CD4-positive, alpha-beta T cell (primary cell): Measurements from ENCODE around the gene UCHL1. TPM values are rescaled to one million over a fixed set of nuclear protein-coding genes. Genes with fewer than 3 reads are reported as not detected.
"Not testable (repeated sequence)": the region's sequence is repeated elsewhere in the genome, so short reads cannot be mapped to it uniquely, and the experiment has no call there.

Source experiments
- ATAC-seq: fragments of 200-7000 bp; cut with Tn5 transposase; one replicate; pipeline ENCODE4 v1.10.0; 2022; ENCODE audit warnings: mild to moderate bottlenecking; ENCODE audit not compliant: poor library complexity
- CTCF ChIA-PET: fragments of 350-600 bp; sonication (Branson Sonifier 250); formaldehyde crosslinking; loops from one replicate; lab custom pipeline; 2021; ENCODE audit warnings: antibody characterized with exemption, inconsistent platforms; lab: Charles Lee
- POLR2A ChIA-PET: fragments of 350-600 bp; sonication (Branson Sonifier 250); formaldehyde crosslinking; loops from one replicate; lab custom pipeline; 2021; ENCODE audit warnings: antibody characterized with exemption, inconsistent platforms; lab: Charles Lee
- DNase-seq, 14 experiments: peaks; one replicate each; pipeline ENCODE4 v3.0.0-alpha.2; 2013 to 2020; ENCODE audit warnings: mixed read lengths in 2 of 14
- H3K27ac ChIP-seq, 2 donors: one replicate each; pipeline versions ENCODE4 v1.5.1 to v1.7.0; 2013; ENCODE audit warnings: low read length in 2 of 2, low read depth in 1 of 2, mild to moderate bottlenecking in 1 of 2
- H3K27me3 ChIP-seq, 2 experiments: 1 replicate in 1 of 2; 2 replicates in 1 of 2; pipeline versions ENCODE4 v1.6.1 to v1.7.0; 2013; ENCODE audit warnings: low read length in 2 of 2, control low read depth in 1 of 2, mild to moderate bottlenecking in 1 of 2, moderate library complexity in 1 of 2; ENCODE audit not compliant: insufficient read depth in 2 of 2, control insufficient read depth in 1 of 2
- H3K36me3 ChIP-seq: one replicate; pipeline ENCODE4 v1.6.1; 2013; ENCODE audit warnings: low read length, control low read depth; ENCODE audit not compliant: insufficient read depth
- H3K4me1 ChIP-seq: one replicate; pipeline ENCODE4 v1.6.1; 2013; ENCODE audit warnings: low read length, control low read depth; ENCODE audit not compliant: insufficient read depth
- H3K4me3 ChIP-seq: one replicate; pipeline ENCODE4 v1.5.1; 2013; ENCODE audit warnings: mild to moderate bottlenecking, low read length, moderate library complexity
- H3K9me3 ChIP-seq, 2 experiments: 1 replicate in 1 of 2; 2 replicates in 1 of 2; pipeline versions ENCODE4 v1.6.1 to v1.7.0; 2013; ENCODE audit warnings: low read length in 2 of 2, mild to moderate bottlenecking in 2 of 2, control low read depth in 1 of 2, moderate library complexity in 1 of 2; ENCODE audit not compliant: control insufficient read depth in 1 of 2, insufficient read depth in 1 of 2
- H3K27ac Mint-ChIP-seq: one replicate; pipeline ENCODE4 v1.8.0; 2020; ENCODE audit warnings: mixed read lengths
- H3K27me3 Mint-ChIP-seq: one replicate; pipeline ENCODE4 v1.8.0; 2021; ENCODE audit warnings: mixed read lengths
- H3K36me3 Mint-ChIP-seq: one replicate; pipeline ENCODE4 v1.8.0; 2021; ENCODE audit warnings: low read depth, mixed read lengths
- H3K4me1 Mint-ChIP-seq: one replicate; pipeline ENCODE4 v1.8.0; 2021; ENCODE audit warnings: low read depth, mixed read lengths
- H3K4me3 Mint-ChIP-seq: one replicate; pipeline ENCODE4 v1.8.0; 2020; ENCODE audit warnings: mild to moderate bottlenecking, mixed read lengths
- H3K9me3 Mint-ChIP-seq: one replicate; pipeline ENCODE4 v1.8.0; 2020; ENCODE audit warnings: mixed read lengths
- intact Hi-C, 2 experiments: fragments of 100-400 bp; cut with DNase I in 1 of 2; cut with micrococcal nuclease in 1 of 2; formaldehyde crosslinking; loops; one replicate each; pipeline versions ENCODE4 v1.15.1 to v1.9.0; 2023 to 2025; cut with DNase I, micrococcal nuclease
- total RNA-seq, 174 experiments: library from RNA in 2 of 174; stranded (reverse) in 2 of 174; gene quantifications; one replicate each; pipeline ENCODE4 v1.2.3 and lab custom pipeline; 2021 to 2026
- TF ChIP-seq, protein P1 (sequence below): fragments of 200-600 bp; IDR thresholded peaks from one replicate; pipeline ENCODE4 v1.8.0; 2022; ENCODE audit warnings: antibody characterized with exemption, mild to moderate bottlenecking

Gene UCHL1
- total RNA-seq, 2 experiments from 2014 or later, result not detected

DNA sequence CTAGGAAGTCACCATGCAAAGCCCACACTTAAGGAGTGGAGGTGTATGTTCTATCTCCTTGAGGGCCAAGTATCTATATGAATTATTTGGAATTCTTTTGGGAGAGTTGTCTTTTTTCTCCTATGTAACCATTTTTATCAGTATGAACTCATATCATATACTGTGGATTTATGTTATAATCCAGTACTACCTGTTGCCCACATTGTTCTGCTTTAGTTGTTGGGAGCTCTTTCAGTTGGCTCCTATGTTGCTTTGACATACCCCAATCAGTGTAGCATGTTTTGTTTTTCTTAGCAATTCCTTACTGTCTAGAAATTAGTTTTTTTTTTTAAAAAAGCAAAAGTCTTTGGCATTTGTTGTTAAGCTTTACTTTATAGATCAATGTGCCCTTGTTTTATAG, 13.0 kb downstream of the UCHL1 start:
- Mint-ChIP-seq H3K4me1 (no peaks in the 10 kb centered on the region), H3K4me3 (no peak overlapping the region), H3K27me3 (peaks cover 1% of the 10 kb centered on the region), H3K9me3 (no peaks in the 10 kb centered on the region), H3K27ac (no peak overlapping the region), H3K36me3 (no peaks in the 10 kb centered on the region)
- DNase-seq, result no peak
- CTCF ChIA-PET, result no interaction called here
- Histone ChIP-seq H3K4me1 (no peaks in the 10 kb centered on the region), H3K27ac (no peak overlapping the region), H3K27me3 (no peaks in the 10 kb centered on the region), H3K9me3 (no peaks in the 10 kb centered on the region), H3K36me3 (no peaks in the 10 kb centered on the region), H3K4me3 (no peak overlapping the region)
- intact Hi-C loops, result no loop called here
- TF ChIP-seq, protein P1, sequence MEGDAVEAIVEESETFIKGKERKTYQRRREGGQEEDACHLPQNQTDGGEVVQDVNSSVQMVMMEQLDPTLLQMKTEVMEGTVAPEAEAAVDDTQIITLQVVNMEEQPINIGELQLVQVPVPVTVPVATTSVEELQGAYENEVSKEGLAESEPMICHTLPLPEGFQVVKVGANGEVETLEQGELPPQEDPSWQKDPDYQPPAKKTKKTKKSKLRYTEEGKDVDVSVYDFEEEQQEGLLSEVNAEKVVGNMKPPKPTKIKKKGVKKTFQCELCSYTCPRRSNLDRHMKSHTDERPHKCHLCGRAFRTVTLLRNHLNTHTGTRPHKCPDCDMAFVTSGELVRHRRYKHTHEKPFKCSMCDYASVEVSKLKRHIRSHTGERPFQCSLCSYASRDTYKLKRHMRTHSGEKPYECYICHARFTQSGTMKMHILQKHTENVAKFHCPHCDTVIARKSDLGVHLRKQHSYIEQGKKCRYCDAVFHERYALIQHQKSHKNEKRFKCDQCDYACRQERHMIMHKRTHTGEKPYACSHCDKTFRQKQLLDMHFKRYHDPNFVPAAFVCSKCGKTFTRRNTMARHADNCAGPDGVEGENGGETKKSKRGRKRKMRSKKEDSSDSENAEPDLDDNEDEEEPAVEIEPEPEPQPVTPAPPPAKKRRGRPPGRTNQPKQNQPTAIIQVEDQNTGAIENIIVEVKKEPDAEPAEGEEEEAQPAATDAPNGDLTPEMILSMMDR, result no peak
- ATAC-seq, result no peak
- POLR2A ChIA-PET, result no interaction called here

DNA sequence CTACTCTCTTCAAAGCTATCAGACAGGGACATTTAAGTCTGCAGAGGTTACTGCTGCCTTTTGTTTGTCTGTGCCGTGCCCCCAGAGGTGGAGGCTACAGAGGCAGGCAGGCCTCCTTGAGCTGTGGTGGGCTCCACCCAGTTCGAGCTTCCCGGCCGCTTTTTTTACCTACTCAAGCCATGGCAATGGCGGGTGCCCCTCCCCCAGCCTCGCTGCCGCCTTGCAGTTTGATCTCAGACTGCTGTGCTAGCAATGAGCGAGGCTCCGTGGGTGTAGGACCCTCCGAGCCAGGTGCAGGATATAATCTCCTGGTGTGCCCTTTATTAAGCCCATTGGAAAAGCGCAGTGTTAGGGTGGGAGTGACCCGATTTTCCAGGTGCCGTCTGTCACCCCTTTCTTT, 19.2 kb downstream of the UCHL1 start:
- not testable (repeated sequence) for H3K27ac Mint-ChIP-seq

DNA sequence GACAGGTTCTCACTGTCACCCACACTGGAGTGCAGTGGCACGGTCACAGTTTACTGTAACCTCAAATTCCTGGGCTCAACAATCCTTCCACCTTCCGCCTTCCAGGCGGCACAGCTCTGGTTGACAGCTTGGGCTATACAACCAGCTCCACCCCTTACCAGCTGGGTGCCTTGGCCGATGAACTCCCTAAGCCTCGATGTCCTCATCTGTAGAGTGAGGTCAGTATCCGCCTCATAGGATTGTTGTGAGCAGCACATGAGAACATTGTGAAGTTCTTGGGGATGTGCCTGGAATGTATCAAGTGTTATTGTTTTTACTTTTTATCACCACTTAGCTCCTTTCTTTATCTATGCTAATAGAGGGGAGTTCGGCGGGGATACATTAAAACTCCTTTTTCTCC, 23.3 kb downstream of the UCHL1 start:
- Mint-ChIP-seq H3K9me3 (no peaks in the 10 kb centered on the region), H3K27ac (no peak overlapping the region), H3K27me3 (peaks cover 28% of the 10 kb centered on the region), H3K4me1 (no peaks in the 10 kb centered on the region), H3K4me3 (no peak overlapping the region), H3K36me3 (no peaks in the 10 kb centered on the region)
- DNase-seq (no peak), ATAC-seq (no peak)
- Histone ChIP-seq H3K4me3 (no peak overlapping the region), H3K4me1 (no peaks in the 10 kb centered on the region), H3K27ac (no peak overlapping the region), H3K9me3 (no peaks in the 10 kb centered on the region), H3K36me3 (no peaks in the 10 kb centered on the region), H3K27me3 (no peaks in the 10 kb centered on the region)
- POLR2A ChIA-PET, result no interaction called here
- CTCF ChIA-PET, result interaction anchor here (1.7 kb wide), 1 partner anchor 608 kb away, joined by 6 read pairs; no protein-coding TSS in a partner anchor
- TF ChIP-seq, protein P1, result no peak
- intact Hi-C loops, result loop anchor here (2.0 to 5.0 kb wide), 4 partner anchors 381 to 1242 kb away; no protein-coding TSS in a partner anchor

More for the DNA sequence above, 19.2 kb downstream of the UCHL1 start:
- H3K36me3 ChIP-seq, H3K27me3 ChIP-seq, H3K4me1 Mint-ChIP-seq, H3K27ac ChIP-seq, H3K4me3 ChIP-seq, DNase-seq, ATAC-seq, H3K36me3 Mint-ChIP-seq, CTCF ChIA-PET, POLR2A ChIA-PET, H3K4me3 Mint-ChIP-seq, H3K9me3 Mint-ChIP-seq, H3K9me3 ChIP-seq, intact Hi-C loops, H3K4me1 ChIP-seq: not testable (repeated sequence)
- H3K27me3 Mint-ChIP-seq, result peaks cover 28% of the 10 kb centered on the region
